ENCODE results near the gene GSK3A. TPM values are rescaled to one million over a fixed set of nuclear protein-coding genes. Genes with fewer than 3 reads are reported as not detected.

GSK3A gene
- total RNA-seq, 4 donors from 2014 or later = 33.8 to 46.1 (median 41.8) TPM

GRCh38 chr19:42233678-42234292, 8.6 kb downstream of the GSK3A start:
- Histone ChIP-seq H3K9me3 (no peaks in the 10 kb centered on the region), H3K27ac (replicated peaks in 1 of 4) (no peak overlapping the region), H3K27me3 (no peaks in the 10 kb centered on the region), H3K4me3 (no peak overlapping the region), H3K36me3 (peaks cover 66 to 99% (median 85%) of the 10 kb centered on the region in 4 donors), H3K4me1 (peaks cover 3 to 17% (median 14%) of the 10 kb centered on the region in 4 donors)
- intact Hi-C loops (cut with DNase I) = no loop called here
- no peak for DNase-seq (ENCODE audit: extremely low spot score)
- WGBS = 83% methylated on average over 4 of the region's 6 CpGs
- TF ChIP-seq CTCF (IDR thresholded peaks at IDR 0.05) (no peak), EP300 (IDR thresholded peaks at IDR 0.05) (no peak), POLR2A (IDR thresholded peaks at IDR 0.05; ENCODE audit: low read depth) (no peak), POLR2AphosphoS5 (IDR thresholded peaks at IDR 0.05) (no peak)

DNA sequence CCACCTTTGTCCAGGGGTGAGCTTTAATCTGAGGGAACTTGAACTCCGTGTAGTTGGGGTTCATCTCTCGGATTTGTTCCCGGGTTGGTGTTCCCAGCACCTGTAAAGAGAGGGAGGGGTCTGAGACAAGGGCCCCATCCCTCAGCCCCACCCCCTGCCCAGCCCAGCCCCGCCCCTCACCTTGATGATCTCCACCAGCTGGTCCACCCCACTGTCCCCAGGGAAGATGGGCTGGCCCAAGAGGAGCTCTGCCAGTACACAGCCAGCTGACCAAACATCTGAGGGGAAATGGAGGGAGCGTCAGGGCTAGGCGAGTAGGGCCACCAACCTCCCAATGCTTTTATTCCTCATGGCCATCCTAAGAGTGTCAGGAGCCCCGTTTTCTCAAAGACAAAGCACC, 9.3 kb downstream of the GSK3A start:
- intact Hi-C loops (cut with DNase I) = no loop called here
- Histone ChIP-seq H3K27me3 (no peaks in the 10 kb centered on the region), H3K36me3 (peaks cover 66 to 99% (median 92%) of the 10 kb centered on the region in 4 donors), H3K4me3 (no peak overlapping the region), H3K9me3 (no peaks in the 10 kb centered on the region), H3K27ac (replicated peaks in 1 of 4) (no peak overlapping the region), H3K4me1 (peaks cover 3 to 17% (median 14%) of the 10 kb centered on the region in 4 donors)
- WGBS = 79% methylated on average over 3 of the region's 7 CpGs
- TF ChIP-seq POLR2AphosphoS5 (IDR thresholded peaks at IDR 0.05) = no peak
- TF ChIP-seq EP300 (IDR thresholded peaks at IDR 0.05) = no peak
- no peak for TF ChIP-seq POLR2A (IDR thresholded peaks at IDR 0.05; ENCODE audit: low read depth)
- TF ChIP-seq CTCF (IDR thresholded peaks at IDR 0.05) = no peak
- DNase-seq (ENCODE audit: extremely low spot score) = no peak

GRCh38 chr19:42232435-42232834, 10.0 kb downstream of the GSK3A start:
- peaks cover 3 to 17% (median 14%) of the 10 kb centered on the region in 4 donors for H3K4me1 ChIP-seq
- 94% methylated on average over 9 of the region's 10 CpGs for WGBS
- no peak overlapping the region for H3K4me3 ChIP-seq
- TF ChIP-seq POLR2A (IDR thresholded peaks at IDR 0.05; ENCODE audit: low read depth) (no peak), EP300 (IDR thresholded peaks at IDR 0.05) (no peak), CTCF (IDR thresholded peaks at IDR 0.05) (no peak), POLR2AphosphoS5 (IDR thresholded peaks at IDR 0.05) (no peak)
- peaks cover 66 to 99% (median 99%) of the 10 kb centered on the region in 4 donors for H3K36me3 ChIP-seq
- DNase-seq (ENCODE audit: extremely low spot score) = no peak
- no peak overlapping the region for H3K27ac ChIP-seq (replicated peaks in 1 of 4)
- H3K27me3 ChIP-seq = no peaks in the 10 kb centered on the region
- no peaks in the 10 kb centered on the region for H3K9me3 ChIP-seq
- intact Hi-C loops (cut with DNase I) = no loop called here

DNA sequence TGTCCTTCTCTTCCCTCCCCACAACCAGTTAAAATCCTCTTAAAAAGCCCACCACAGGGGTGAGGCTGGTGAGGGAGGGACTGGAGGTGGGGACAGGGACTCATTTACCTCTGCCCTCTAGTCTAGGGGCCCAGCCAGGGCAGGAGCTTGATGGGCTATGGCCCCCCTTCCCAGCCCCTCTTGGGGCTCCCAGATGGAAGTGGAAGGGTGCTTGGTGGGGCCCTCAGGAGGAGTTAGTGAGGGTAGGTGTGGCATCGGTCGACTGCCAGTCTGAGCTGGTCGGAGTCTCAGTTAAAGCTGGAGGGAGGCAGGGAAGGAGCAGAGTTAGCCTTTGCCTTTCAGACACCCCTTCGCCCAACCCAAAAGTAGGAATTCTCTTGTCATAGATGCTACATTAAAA, 11.8 kb downstream of the GSK3A start:
- H3K27ac ChIP-seq (replicated peaks in 1 of 4) = peak overlapping the region in 3 of 4 donors; percentile 7 to 26 (median 24)
- 82% methylated on average over 4 of the region's 4 CpGs for WGBS
- H3K9me3 ChIP-seq = no peaks in the 10 kb centered on the region
- no peak for TF ChIP-seq CTCF (IDR thresholded peaks at IDR 0.05)
- TF ChIP-seq POLR2A (IDR thresholded peaks at IDR 0.05; ENCODE audit: low read depth) = no peak
- TF ChIP-seq POLR2AphosphoS5 (IDR thresholded peaks at IDR 0.05) = no peak
- TF ChIP-seq EP300 (IDR thresholded peaks at IDR 0.05) = no peak
- no peak for DNase-seq (ENCODE audit: extremely low spot score)
- intact Hi-C loops (cut with DNase I) = no loop called here
- peaks cover 75 to 100% (median 100%) of the 10 kb centered on the region in 4 donors for H3K36me3 ChIP-seq
- no peaks in the 10 kb centered on the region for H3K27me3 ChIP-seq
- H3K4me1 ChIP-seq = peaks cover 3 to 17% (median 14%) of the 10 kb centered on the region in 4 donors
- H3K4me3 ChIP-seq = no peak overlapping the region
